COR-L47 (cell line): ENCODE data around the gene AMZ1.
"Not testable (repeated sequence)": the region's sequence is repeated elsewhere in the genome, so short reads cannot be mapped to it uniquely, and the experiment has no call there.

Experiments used
- DNase-seq: peaks from one replicate; lab custom pipeline; 2025; lab: John Stamatoyannopoulos, UW

AMZ1 gene

DNA sequence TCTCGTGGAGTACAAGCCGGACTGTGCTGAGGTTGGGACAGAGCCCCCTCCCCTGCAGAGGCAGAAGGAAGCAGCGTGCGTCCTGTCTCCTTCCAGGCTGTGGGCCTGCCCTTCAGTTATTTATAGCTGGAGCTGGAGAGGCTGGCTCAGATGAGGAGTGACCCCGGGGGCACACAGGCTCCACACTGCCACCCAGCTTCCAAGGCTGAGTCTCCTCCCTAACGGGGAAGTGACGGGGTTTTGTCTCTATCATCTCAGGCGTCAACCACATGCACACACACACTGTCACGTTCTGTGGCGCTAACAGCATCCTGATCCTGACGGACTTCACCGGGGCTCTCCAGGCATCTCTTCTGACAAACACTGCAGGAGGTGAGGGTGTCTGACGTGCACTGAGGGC is 25.4 kb downstream of the AMZ1 start:
- DNase-seq: no peak

DNA sequence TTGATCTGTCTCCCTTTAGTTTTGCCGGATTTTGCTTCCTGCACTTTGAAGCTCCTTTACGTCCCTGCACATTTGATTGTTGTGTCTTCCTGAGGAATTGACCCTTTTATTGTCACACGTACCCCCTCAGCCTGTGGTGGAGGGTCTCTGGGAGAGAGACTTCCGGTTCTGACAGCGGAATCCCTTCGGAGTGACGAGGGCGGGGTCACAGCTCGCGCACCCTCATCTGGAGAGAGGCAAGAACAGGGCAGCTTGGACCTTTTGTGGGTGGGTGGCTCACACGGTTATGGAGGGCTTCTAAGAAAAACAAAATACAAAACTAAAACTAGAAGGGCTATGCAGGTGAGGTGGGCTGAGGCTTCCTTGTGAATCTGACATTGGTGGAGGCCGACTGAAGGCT is 26.0 kb downstream of the AMZ1 start:
- no peak for DNase-seq

DNA sequence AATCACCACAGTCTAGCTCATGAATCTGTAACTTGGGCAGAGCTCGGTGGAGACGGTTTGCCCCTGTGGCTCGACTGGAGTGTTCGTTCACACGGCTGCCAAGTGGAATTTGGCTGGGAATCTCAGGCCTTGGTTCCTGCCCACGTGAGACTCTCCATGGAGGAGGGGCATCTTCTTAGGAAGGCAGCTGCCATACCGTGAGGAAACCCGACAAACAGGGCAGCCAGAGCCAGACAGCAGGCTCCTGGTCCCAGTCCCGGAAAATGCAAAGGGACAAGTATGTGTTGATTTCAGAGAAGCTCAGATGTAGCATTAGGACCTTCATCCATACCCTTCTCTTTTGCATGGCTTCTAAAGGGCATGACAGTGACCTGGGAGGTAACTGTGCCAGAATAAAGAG is 26.6 kb downstream of the AMZ1 start:
- DNase-seq: no peak

DNA sequence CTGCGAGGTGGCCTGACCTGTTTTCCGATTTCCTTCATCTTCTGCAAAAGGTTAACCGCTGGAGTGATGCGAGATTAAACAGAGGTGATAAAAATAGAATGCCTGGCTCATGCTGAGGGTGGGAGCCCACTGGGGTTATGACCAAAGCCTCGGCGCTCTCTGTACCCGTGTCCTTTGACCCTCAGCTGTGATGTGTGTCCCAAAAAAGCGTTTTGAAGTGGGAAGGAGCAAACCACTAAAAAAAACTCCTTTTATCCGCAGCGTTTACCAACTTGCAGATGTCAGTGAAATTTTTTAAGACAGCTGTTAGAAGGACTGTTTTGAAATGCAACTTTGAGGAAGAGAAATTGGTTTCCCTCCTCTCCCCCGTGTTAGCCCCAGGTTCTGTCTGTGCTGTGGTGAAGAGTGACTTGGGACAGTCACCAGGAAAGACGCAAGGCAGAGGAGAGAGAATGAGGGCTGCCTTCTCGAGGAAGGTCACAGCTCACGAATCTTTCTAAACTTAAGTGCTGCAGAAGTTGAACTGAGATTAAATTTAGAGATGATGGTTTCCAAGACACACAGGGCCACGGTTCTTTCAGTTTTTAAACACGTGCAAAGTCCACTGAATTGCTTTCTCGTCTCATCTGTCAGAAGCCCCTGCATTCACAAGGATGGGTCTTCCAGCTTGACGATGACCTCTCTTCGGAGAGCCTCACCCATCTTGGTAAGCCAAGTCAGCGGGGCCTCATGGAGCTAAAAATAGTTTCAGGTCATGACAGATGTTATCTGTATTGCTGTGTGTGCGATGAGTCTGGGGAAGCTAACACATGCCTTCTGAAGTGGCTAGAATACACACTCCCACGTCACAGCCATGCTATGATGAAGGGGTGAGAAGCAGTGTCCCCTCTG is 27.6 kb downstream of the AMZ1 start:
- DNase-seq: no peak

DNA sequence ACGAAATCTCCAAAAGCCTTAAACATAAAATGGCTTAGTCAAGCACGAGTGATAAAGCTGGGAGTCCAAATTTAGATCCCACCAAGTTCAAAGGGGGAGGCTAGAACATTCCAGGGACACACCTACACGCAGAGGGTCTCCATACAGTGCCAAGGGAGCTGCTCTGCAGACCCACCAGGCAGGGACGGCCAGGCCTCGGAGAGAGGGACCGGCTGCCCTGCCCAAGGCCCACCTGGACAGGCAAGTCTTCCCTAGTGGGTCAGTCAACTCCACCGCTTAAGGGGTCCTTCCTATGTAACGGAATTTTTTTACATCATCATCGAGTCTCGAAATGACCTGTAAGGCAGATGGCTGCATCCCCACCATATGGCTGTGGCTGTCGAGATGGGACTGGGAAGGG is 28.5 kb downstream of the AMZ1 start:
- no peak for DNase-seq

DNA sequence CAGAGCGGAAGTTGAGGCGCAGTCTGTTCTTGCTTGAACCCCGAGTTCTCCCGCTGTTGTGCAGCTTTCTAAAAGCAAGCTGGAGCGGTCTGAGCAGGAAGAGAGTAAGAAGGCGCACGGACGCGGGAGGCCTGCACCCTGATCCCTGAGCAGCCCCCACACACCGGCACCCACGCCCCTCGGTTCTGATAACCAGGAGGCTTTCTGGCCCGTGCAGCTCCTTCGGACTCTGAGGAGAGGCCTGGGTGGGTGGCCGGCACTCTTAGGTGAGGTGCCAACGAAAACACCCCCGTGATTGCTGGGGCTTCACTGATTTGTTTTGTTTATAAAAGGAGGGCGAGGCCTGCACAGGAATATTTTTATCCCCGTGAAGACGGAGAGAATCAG is 28.9 kb downstream of the AMZ1 start:
- no peak for DNase-seq

DNA sequence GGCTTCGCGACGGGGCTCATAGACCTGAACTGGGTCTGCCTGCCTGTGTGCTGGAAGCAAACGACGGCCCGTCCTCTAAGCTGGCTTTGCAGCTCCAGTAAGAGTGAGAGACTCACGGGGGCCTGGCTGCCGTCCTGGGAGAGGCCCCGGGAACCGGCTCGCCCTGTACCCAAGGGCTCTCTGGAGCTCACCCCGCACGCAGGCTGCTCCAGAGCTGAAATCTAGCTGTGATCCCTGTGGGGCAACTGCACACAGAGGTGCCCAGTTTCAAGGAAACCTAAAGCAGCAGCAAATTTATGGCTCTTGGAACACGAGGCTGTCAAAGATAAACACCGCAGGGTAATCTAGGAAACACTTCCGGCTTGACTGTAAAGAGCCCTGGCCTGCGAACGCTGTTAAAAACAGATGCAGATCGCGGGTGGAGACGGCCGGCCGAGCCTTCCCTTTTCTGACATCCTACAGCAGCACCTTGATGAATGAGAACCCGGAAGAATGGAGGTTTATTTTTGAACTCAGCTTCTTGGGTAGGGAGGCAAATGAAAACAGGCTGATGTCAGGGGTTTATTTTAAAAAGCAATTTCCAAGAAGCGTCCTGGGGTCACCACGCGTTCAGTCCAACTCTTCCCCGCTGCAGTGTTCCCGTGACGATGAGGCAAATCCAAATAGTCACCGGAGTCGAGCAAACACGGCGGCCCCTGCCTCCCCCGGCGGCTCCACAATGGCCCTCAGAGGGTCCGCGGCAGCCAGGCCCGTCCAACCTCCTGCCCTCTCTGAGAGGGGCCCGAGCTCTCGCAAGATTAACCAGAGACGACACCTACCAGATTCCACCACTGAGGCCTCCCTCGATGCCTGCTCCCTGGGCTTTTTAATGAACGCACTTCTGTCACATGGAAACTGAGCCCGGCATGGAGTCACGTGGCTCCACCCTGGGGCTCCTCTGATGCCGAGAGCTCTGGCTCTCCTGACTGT is 29.6 kb downstream of the AMZ1 start:
- no peak for DNase-seq

DNA sequence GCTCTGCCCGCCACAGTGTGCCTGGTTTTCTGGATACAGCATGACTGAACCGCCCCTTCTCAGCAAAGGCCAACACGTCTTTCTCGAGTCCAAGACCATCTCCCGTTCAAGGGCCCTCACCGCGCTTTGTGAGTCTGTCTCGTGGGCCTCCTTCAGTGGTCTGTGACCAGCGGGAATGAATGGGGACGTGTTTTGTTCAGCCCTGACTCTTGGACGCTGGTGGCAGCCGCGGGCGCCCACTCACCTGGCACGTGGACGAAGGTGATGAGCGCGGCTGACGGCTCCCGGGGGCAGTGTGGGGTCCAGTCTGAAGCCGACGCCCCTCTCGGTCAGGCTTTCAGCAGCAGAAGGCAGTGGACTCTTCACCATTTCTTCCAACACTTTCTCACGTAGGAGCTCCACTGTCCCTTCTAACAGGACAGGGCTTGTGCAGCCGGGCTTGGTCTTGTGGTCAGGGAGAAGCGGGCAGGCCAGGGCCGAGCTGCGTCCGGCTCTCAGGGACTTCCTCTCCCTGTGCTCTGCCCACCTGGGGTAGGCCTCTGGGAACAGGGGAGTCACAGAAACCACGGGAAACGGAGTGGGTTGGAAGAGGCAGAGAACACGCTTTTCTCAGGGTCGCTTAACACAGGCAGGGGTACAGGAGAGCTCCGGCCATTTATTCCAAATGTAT is 30.4 kb downstream of the AMZ1 start:
- DNase-seq: no peak

DNA sequence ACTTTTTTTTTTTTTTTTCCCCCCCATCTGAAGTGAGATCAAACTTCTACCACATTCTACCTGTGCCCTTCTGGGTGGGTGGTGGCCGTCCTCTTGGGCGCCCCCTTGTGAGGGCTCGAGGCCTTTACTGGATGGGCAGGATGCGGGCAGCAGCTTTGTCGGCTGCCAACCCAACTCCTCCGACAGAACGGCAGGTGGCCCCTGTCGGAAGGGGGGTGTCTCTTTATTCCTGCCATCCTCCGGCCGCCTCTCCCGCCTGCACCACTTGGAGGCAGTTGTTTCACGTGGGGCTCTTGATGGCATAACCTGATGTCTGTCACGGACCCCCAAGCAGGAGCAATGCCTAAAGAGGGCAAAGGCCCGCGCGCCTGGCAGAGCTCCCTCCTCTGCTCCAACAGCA is 31.0 kb downstream of the AMZ1 start:
- no peak for DNase-seq

DNA sequence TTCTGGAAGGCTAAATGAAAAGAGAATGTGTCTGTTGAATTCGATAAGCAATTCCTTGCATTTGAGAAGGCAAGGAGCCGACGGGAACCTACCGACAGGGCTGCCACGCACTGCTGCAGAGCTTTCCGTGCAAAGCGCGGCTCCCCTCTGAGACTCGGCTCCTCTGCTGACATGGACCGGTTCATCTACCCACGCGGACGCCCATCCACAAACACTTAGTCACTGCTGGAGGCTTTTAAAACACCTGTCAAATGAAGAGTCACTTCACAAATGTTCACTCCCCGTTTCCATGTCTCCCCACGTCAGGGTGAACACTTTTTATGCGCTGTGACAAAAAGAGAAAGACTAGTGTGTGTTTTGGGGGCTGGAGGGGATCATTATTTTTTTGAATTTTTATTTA is 32.0 kb downstream of the AMZ1 start:
- no peak for DNase-seq

DNA sequence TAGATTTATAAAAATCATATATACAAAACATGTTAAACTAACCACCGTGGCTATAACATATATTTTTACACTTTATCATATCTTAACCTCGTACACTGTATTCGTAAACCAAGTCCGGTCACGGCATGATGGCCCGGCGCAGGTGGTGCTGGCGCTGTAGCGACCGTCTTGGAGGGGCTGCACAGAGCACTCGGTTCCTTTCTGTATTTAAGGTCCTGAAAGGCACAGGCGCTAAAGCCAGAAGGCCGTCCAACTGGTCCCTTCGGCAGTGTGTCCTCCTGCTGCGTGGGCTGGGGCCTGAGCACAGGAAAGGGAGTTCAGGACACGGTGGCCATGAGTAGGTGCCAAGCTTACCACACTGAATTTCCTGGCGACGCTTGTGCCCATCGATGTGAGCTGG is 33.8 kb downstream of the AMZ1 start:
- no peak for DNase-seq

DNA sequence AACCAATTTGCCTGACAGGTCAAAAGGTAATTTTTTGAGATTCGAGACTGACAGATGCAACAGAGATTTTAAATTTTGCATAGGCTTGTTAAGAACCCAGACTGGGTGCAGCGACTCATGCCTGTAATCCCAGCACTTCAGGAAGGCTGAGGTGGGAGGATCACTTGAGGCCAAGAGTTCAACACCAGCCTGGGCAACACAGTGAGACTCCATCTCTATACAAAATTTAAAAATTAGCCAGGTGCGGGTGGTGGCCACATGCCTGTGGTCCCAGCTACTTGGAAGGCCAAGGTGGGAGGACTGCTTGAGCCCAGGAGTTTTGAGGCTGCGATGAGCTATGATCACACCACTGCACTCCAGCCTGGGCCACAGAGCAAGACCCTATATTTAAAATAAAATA is 34.6 kb downstream of the AMZ1 start:
- no peak for DNase-seq

DNA sequence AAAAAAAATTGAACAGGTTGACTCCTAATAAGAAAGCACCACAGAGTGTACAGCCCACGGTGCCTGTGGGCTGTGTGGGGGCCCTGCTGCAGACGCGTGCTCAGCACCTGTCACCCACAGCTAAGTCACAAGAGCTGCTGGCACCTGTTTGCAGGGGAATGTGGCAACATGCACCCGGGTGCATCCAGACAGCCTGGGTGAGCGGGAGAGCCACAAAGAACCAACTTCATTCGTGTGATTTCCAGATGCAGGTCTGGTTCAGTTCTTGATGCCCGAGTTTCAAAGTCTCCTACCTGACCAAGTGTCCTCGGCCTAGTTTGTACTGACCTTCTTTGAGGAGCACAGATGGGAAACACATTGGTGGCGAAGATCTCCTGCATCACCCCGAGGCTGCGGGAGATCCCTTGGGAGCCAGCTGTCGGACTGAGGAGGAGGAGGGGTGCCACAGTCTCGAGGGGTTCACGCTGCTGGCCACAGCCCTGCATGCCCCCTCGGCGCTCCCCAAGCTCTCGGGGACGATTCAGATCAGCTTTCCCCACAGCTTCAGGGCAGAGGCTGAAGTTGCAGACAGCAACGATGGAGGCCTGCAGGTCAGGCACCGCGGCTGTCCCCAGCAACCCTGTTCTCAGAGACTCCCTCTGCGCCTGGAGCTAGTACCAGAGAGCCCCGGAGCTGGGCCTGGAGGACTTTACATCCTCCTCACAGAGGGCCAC is 35.3 kb downstream of the AMZ1 start:
- no peak for DNase-seq

DNA sequence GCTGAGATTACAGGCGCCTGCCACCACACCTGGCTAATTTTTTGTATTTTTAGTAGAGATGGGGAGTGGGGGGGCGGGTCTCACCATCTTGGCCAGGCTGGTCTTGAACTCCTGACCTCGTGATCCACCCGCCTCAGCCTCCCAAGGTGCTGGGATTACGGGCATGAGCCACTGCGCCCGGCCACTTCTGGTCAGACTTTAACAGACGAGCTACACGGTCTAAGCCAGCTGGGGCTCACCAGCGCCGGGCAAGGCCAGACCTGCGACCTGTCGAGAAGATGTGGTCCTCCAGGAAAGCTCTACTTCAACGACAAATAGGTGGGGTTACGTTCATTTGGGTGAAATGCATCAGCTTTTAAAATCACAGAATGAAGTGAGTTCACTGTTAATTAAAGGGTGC is 36.0 kb downstream of the AMZ1 start:
- not testable (repeated sequence) for DNase-seq

DNA sequence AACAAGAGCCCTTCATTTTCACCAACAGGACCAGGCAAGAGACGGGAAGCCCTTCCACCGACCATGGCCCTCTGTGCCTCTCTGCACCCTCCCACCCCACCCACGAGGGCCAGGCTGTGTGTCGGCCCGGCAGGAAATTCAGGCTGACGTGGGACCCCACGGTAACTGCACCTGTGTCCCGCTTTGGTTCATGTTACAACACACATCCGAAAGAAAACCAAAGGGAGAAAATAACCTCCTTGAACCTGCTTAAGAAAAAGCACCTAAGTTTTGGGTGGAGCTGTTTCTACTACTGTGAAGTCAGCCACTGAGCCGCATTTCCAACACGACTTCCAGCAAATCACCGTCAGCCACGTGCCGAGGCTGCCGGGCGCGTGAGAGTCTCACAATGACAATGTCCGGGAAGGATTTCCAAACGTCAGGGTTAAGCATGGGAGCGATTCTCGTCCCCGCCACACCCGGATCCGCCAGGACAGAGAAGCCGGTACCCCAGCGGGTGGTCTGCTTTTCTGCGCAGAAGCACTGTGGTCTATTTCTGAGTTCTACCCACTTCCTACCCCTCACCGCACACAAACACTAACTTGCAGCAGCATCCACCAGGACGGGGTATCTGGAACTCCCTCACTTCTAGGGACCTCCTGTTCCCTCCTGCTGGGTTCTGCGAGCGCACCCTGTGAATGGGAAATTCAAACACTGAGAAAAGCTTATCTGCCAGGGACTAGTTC is 36.6 kb downstream of the AMZ1 start:
- DNase-seq: no peak

DNA sequence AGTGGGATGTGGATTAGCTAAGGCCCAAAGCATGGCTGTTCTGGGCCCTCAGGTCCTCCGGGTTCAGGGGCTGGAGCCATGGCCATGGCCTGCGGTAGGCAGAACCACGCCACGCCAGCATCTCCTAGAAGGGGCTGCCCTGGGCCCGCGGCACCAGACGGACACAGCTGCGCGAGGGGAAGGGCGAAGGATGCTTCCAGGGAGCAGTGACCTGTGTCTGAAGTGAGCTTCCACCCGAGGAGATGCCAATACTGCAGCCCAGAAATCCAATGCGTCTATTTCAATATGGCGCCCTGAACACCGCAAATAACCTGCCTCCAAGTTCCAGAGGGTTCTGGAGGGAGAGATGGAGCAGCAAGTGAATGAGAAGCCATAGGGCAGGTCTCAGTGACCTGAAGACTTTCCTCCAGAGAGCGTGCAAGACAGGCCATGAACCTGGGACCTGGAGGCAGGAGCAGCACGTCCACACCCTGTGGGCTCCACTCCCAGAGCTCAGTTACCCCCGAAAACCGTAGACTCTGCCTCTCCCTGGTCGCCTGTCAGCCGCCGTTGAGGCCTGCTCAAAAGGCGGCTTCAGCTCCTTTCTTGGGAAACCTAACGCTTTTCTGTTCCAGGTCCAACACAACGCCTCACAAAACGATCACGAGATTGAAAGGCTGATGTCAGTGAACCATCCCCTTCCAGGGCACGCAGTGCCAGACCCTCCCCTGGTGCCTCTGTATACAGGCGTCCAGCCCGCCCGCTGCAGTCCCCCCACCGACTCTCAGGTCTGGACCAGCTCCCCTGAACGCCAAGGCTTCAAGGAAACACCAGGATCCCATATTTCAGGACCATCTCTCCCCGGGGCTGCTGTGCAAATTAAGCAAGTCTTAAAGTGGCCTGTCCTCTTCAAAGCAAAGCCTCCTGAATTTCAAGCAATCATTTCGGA is 37.4 kb downstream of the AMZ1 start:
- DNase-seq: no peak

DNA sequence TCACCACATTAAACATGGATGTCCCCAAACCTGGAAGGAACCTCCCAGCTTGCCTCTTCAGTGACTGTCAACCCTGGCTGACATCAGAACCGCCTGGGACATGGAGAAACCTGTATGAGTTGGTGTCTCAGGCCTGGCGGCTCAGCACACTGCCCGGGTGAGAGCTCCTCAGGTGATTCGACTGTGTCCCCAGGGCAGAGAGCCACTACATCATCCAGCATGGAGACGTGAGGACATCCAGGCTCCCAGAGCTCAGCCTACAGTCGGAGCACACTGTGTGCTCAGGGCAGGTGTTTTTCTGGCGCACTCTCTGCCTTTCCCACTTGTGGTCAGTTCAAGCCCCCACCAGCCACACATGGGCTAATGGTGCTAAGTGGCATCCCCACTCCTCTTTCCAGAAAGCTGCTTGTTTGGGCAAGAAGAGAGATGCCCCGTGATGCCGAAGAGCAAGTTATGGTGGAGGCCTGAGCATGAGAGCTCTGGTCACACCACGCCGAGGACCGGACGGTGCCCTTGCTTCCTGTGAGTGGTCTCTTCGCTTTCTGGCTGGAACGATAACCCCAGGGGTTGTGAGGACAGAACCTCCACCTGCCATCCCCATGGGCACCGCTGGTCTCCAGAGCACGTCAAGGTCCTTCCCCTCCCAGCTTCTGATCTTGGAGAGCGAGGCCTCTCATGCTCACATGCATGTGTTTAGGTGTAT is 38.5 kb downstream of the AMZ1 start:
- no peak for DNase-seq

DNA sequence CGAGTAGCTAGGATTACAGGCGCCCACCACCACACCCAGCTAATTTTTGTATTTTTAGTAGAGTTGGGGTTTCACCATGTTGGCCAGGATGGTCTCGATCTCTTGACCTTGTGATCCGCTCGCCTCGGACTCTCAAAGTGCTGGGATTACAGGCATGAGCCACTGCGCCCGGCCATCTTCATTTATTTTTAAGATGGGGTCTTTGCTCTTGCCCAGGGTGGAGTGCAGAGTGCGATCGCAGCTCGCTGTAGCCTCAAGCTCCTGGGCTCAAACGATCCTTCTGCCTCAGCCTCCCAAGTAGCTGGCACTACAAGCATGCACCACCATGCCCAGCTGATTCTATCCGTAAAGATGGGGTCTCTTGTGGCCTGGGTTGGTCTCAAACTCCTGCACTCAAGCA is 39.2 kb downstream of the AMZ1 start:
- not testable (repeated sequence) for DNase-seq

DNA sequence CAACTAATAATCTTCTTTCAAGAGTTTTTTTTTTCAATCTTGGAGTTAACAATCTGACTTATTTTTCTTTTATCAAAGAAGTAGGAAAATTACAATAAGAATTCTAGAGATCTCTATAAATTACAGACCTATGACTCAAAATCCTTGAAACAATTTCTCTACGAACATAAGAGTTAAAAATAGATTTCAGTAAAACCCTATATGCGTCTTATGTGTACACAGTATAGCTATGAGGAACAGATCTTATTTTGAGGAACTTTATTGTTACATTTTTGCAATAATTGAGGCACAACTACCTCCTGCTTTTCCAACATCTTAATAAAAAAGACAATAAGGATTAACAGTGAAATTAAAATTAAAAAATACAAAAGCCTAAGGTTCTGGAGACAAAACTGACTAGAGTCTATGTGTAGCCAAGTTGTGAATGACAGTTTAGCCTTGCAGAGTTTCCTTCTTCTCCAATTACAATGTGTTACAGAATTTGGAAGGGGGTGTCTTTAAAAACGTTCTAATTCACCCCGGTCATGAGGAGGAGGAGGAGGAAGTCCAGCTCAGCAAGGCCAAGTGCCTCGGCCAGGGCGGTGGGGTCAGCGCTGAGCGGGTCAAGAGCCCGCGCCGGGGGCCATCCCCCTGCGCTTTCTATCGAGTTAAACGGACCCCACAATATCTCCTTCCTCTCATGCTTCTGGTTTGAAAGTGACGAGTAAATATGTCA is 40.5 kb downstream of the AMZ1 start:
- DNase-seq: no peak
